Body of pancreas (tissue), 4 donors: ENCODE data around the gene ATG16L2.

Source experiments
- POLR2A ChIP-seq, 3 donors: fragments of 450-650 bp; IDR thresholded peaks; one replicate each; pipeline ENCODE4 v1.6.1; 2016; ENCODE audit warnings: antibody characterized with exemption in 3 of 3, mild to moderate bottlenecking in 2 of 3
- TF ChIP-seq, protein P1 (sequence below), 7 experiments: fragments of 450-650 bp in 4 of 7; fragments of 200-600 bp in 3 of 7; sonication (generic) in 3 of 7; IDR thresholded peaks; one replicate each; pipeline ENCODE4 v1.5.1; 2016 to 2019; ENCODE audit warnings: antibody characterized with exemption in 7 of 7

DNA sequence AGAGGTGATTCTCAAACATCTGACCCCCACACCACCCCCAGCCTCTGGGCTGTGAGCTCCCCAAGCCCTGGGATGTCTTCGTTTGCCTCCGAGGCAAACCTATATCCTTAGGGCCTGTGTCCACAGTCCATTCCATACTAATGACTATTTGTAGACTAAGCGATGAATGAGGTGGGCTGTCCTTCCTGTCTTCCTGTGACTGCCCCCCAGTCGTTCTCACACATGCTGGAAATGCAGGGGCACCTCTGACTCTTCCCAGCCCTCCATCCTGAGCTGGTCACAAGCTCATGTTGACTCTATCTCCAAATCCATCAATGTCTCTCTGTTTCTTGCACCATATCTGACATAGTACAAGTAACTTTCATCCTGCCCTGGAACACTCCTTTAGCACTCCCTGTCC is 4.8 kb downstream of the ATG16L2 start:
- TF ChIP-seq, protein P1, sequence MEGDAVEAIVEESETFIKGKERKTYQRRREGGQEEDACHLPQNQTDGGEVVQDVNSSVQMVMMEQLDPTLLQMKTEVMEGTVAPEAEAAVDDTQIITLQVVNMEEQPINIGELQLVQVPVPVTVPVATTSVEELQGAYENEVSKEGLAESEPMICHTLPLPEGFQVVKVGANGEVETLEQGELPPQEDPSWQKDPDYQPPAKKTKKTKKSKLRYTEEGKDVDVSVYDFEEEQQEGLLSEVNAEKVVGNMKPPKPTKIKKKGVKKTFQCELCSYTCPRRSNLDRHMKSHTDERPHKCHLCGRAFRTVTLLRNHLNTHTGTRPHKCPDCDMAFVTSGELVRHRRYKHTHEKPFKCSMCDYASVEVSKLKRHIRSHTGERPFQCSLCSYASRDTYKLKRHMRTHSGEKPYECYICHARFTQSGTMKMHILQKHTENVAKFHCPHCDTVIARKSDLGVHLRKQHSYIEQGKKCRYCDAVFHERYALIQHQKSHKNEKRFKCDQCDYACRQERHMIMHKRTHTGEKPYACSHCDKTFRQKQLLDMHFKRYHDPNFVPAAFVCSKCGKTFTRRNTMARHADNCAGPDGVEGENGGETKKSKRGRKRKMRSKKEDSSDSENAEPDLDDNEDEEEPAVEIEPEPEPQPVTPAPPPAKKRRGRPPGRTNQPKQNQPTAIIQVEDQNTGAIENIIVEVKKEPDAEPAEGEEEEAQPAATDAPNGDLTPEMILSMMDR (IDR thresholded peaks at IDR 0.05): no peak
- TF ChIP-seq POLR2A (IDR thresholded peaks at IDR 0.05): no peak
